GM12874 (cell line): ENCODE results near the gene NPAS2.

Experiments used
- CTCF ChIP-seq: IDR thresholded peaks from 2 replicates; pipeline ENCODE4 v1.5.1; 2011; ENCODE audit warnings: low read depth, mild to moderate bottlenecking, control low read depth, low read length, moderate library complexity; ENCODE audit not compliant: insufficient read depth

Gene NPAS2

GRCh38 chr2:100936070-100936741 lies 116.3 kb downstream of the NPAS2 start:
- TF ChIP-seq CTCF, result no peak

GRCh38 chr2:100936972-100937542 lies 117.1 kb downstream of the NPAS2 start:
- no peak for TF ChIP-seq CTCF

- TF ChIP-seq CTCF, result no peak
Measured at GRCh38 chr2:100938031-100939026, 118.4 kb downstream of the NPAS2 start.

- TF ChIP-seq CTCF, result no peak
Measured at GRCh38 chr2:100939445-100939844, 119.5 kb downstream of the NPAS2 start.

- no peak for TF ChIP-seq CTCF
Measured at GRCh38 chr2:100940240-100940639, 120.3 kb downstream of the NPAS2 start.

- TF ChIP-seq CTCF, result no peak
Measured at GRCh38 chr2:100940766-100941645, 121.1 kb downstream of the NPAS2 start.
